Measurements from ENCODE around the gene ASTL. TPM values are rescaled to one million over a fixed set of nuclear protein-coding genes. Genes with fewer than 3 reads are reported as not detected.
A peak's percentile ranks its signal among the peaks of the same experiment; 100 is the strongest.

The ASTL gene
- total RNA-seq, 1 experiment from 2014 or later: 0.34 TPM

- Histone ChIP-seq H3K27ac (ENCODE audit: low read depth, low read length) (no peak overlapping the region), H3K79me2 (ENCODE audit: insufficient read depth, low read length) (no peaks in the 10 kb centered on the region), H3K4me1 (ENCODE audit: control insufficient read depth in 1 of 2, insufficient read depth in 2 of 2, low read length in 2 of 2) (peaks cover 11 to 16% of the 10 kb centered on the region in 2 experiments), H3K4me3 (replicated peaks in 1 of 2; ENCODE audit: low read depth in 1 of 2, low read length in 2 of 2) (peak overlapping the region in 1 of 2 experiments; percentile 60; a peak in 2 of 4 replicates), H3K9me3 (ENCODE audit: control insufficient read depth in 1 of 2, insufficient read depth in 1 of 2, low read depth in 1 of 2, low read length in 2 of 2) (no peaks in the 10 kb centered on the region), H3K4me2 (ENCODE audit: low read length) (peak overlapping the region; percentile 86), H2AFZ (ENCODE audit: low read depth, low read length, poor library complexity, severe bottlenecking) (no peak overlapping the region), H3K36me3 (ENCODE audit: control insufficient read depth in 1 of 2, insufficient read depth in 2 of 2, low read length in 2 of 2) (no peaks in the 10 kb centered on the region), H3K9ac (ENCODE audit: low read length) (peak overlapping the region; percentile 51; the same call in 1 of the 2 replicates), H4K20me1 (ENCODE audit: insufficient read depth) (no peaks in the 10 kb centered on the region), H3K9me2 (ENCODE audit: insufficient read depth) (no peaks in the 10 kb centered on the region), H3K27me3 (ENCODE audit: insufficient read depth, low read length) (0 out of 2 replicates have a peak, but pooled peaks cover 3% of the 10 kb centered on the region)
- no TSS peak for BruUV-seq (replicated peaks)
- TF ChIP-seq CTCF (IDR thresholded peaks at IDR 0.05 in 2 of 3, conservative IDR thresholded peaks at IDR 0.05 in 1 of 3; ENCODE audit: borderline replicate concordance in 1 of 3, insufficient read depth in 1 of 3, low read depth in 2 of 3, low read length in 2 of 3) (peak in 2 of 3 experiments; percentile 42 to 43; a peak in 4 of 6 replicates), MAX (IDR thresholded peaks at IDR 0.05) (peak; percentile 91), POLR2AphosphoS5 (IDR thresholded peaks at IDR 0.05; ENCODE audit: low read depth, low read length) (peak; percentile 30; the same call in 1 of the 2 replicates), ZNF274 (IDR thresholded peaks at IDR 0.05; ENCODE audit: low read depth, low read length) (no peak)
- ATAC-seq (peak; percentile 48), DNase-seq (ENCODE audit: low read depth, low spot score) (no peak)
- intact Hi-C loops (cut with micrococcal nuclease): loop anchor here (2.0 kb wide), 1 partner anchor 125 kb away; no protein-coding TSS in a partner anchor
- CTCF ChIA-PET: interaction anchor here (0.7 to 2.1 kb wide), 5 partner anchors 26 to 125 kb away, joined by 3 to 14 read pairs (median 5); no protein-coding TSS in a partner anchor
- POLR2A ChIA-PET: no interaction called here
- RAD21 ChIA-PET (ENCODE audit: low non-redundant PET in 1 of 2, low total read pairs in 2 of 2, uncharacterized antibody in 2 of 2, unreplicated experiment in 2 of 2): no interaction called here
Observed at GRCh38 chr2:96117701-96118588, 20.4 kb downstream of the ASTL start.
